IMR-90 (cell line): ENCODE measurements around the gene CDC73. TPM values are rescaled to one million over a fixed set of nuclear protein-coding genes. Genes with fewer than 3 reads are reported as not detected.

ENCODE experiments used
- ATAC-seq: fragments of 200-7000 bp; cut with Tn5 transposase; 2 replicates; pipeline ENCODE4 v1.9.1; 2020; ENCODE audit warnings: low read depth, mild to moderate bottlenecking, moderate library complexity
- BruUV-seq: library from RNA; stranded (reverse); fragments of 400-500 nt; replicated peaks from 2 replicates; lab custom pipeline; 2021; lab: Mats Ljungman, UMichigan
- CTCF ChIA-PET: fragments of 300-600 bp; formaldehyde crosslinking; extraction: SDS; loops from one replicate; lab custom pipeline; 2021; ENCODE audit warnings: antibody characterized with exemption; lab: Yijun Ruan, JAX
- POLR2A ChIA-PET: fragments of 300-600 bp; sonication (Branson Sonifier 250); formaldehyde crosslinking; loops from one replicate; lab custom pipeline; 2022; ENCODE audit warnings: antibody characterized with exemption; ENCODE audit not compliant: unreplicated experiment; lab: Charles Lee
- DNase-seq: peaks from one replicate; pipeline ENCODE4 v3.0.0; 2013
- H2AFZ ChIP-seq: replicated peaks from 2 replicates; pipeline ENCODE3; 2013; ENCODE audit warnings: low read length, mild to moderate bottlenecking; ENCODE audit not compliant: poor library complexity
- H2AK5ac ChIP-seq: 2 replicates; pipeline ENCODE4 v1.6.1; 2013; ENCODE audit warnings: low read depth, low read length, inconsistent platforms
- H2AK9ac ChIP-seq: replicated peaks from 2 replicates; pipeline ENCODE3; 2013; ENCODE audit warnings: mild to moderate bottlenecking, low read depth, low read length, moderate library complexity; ENCODE audit not compliant: poor library complexity
- H2BK120ac ChIP-seq: 2 replicates; pipeline ENCODE4 v1.6.1; 2013; ENCODE audit warnings: low read depth, low read length, inconsistent platforms
- H2BK15ac ChIP-seq: 3 replicates; pipeline ENCODE4 v1.6.1; 2013; ENCODE audit warnings: low read depth, low read length, inconsistent platforms
- H2BK20ac ChIP-seq: 2 replicates; pipeline ENCODE4 v1.6.1; 2013; ENCODE audit warnings: low read depth, mild to moderate bottlenecking, inconsistent platforms, low read length, moderate library complexity
- H2BK5ac ChIP-seq: 2 replicates; pipeline ENCODE4 v1.6.1; 2013; ENCODE audit warnings: mild to moderate bottlenecking, low read depth, low read length, inconsistent platforms; ENCODE audit not compliant: poor library complexity, severe bottlenecking
- H3K14ac ChIP-seq: replicated peaks from 2 replicates; pipeline ENCODE4 v1.6.1; 2013; ENCODE audit warnings: low read depth, low read length, inconsistent platforms
- H3K18ac ChIP-seq: 2 replicates; pipeline ENCODE4 v1.6.1; 2013; ENCODE audit warnings: low read depth, low read length, control low read depth
- H3K23ac ChIP-seq: 2 replicates; pipeline ENCODE4 v1.6.1; 2013; ENCODE audit warnings: low read depth, low read length, inconsistent platforms
- H3K27ac ChIP-seq: 2 replicates; pipeline ENCODE4 v1.5.1; 2013; ENCODE audit warnings: mild to moderate bottlenecking, control low read depth, low read length; ENCODE audit not compliant: insufficient read depth
- H3K27me3 ChIP-seq: 2 replicates; pipeline ENCODE4 v1.6.1; 2013; ENCODE audit warnings: low read length; ENCODE audit not compliant: control insufficient read depth, insufficient read depth
- H3K36me3 ChIP-seq: 2 replicates; pipeline ENCODE4 v1.6.1; 2013; ENCODE audit warnings: low read length, mixed read lengths; ENCODE audit not compliant: control insufficient read depth, insufficient read depth
- H3K4ac ChIP-seq: 2 replicates; pipeline ENCODE4 v1.6.1; 2013; ENCODE audit warnings: low read depth, low read length, inconsistent platforms
- H3K4me1 ChIP-seq: 2 replicates; pipeline ENCODE4 v1.6.1; 2013; ENCODE audit warnings: low read length, mixed read lengths; ENCODE audit not compliant: control insufficient read depth, insufficient read depth
- H3K4me2 ChIP-seq: 2 replicates; pipeline ENCODE4 v1.6.1; 2013; ENCODE audit warnings: low read depth, mild to moderate bottlenecking, control low read depth, low read length, moderate library complexity
- H3K4me3 ChIP-seq: 2 replicates; pipeline ENCODE4 v1.5.1; 2013; ENCODE audit warnings: low read depth, mild to moderate bottlenecking, control low read depth, low read length, moderate library complexity; ENCODE audit not compliant: insufficient read depth
- H3K56ac ChIP-seq: 2 replicates; pipeline ENCODE4 v1.6.1; 2013; ENCODE audit warnings: low read length, inconsistent platforms; ENCODE audit not compliant: insufficient read depth; ENCODE audit errors: extremely low read depth
- H3K79me1 ChIP-seq, 2 experiments: 2 replicates each; pipeline ENCODE4 v1.6.1; 2013; ENCODE audit warnings: low read length in 2 of 2, inconsistent platforms in 1 of 2, low read depth in 1 of 2
- H3K9ac ChIP-seq: 2 replicates; pipeline ENCODE4 v1.6.1; 2013; ENCODE audit warnings: low read depth, low read length, control low read depth
- H3K9me1 ChIP-seq: 2 replicates; pipeline ENCODE4 v1.6.1; 2013; ENCODE audit warnings: low read length, inconsistent platforms; ENCODE audit not compliant: insufficient read depth
- H3K9me3 ChIP-seq: 2 replicates; pipeline ENCODE4 v1.6.1; 2013; ENCODE audit warnings: low read length; ENCODE audit not compliant: control insufficient read depth, insufficient read depth
- H4K20me1 ChIP-seq: 2 replicates; pipeline ENCODE4 v1.6.1; 2013; ENCODE audit warnings: low read length, inconsistent platforms; ENCODE audit not compliant: insufficient read depth
- H4K5ac ChIP-seq: 2 replicates; pipeline ENCODE4 v1.6.1; 2013; ENCODE audit warnings: mild to moderate bottlenecking, low read depth, low read length, control low read depth
- H4K8ac ChIP-seq, 2 experiments: 2 replicates each; pipeline ENCODE4 v1.6.1; 2013; ENCODE audit warnings: low read depth in 2 of 2, low read length in 2 of 2, control low read depth in 1 of 2, inconsistent platforms in 1 of 2
- H4K91ac ChIP-seq: 2 replicates; pipeline ENCODE4 v1.6.1; 2013; ENCODE audit warnings: low read depth, low read length, inconsistent platforms; ENCODE audit not compliant: insufficient read depth
- BHLHE40 ChIP-seq: fragments of 150-350 bp; IDR thresholded peaks from 2 replicates; pipeline ENCODE4 v1.6.1; 2016; ENCODE audit warnings: mild to moderate bottlenecking, low read depth, low read length
- CEBPB ChIP-seq: IDR thresholded peaks from 2 replicates; pipeline ENCODE4 v1.6.1; 2012; ENCODE audit warnings: low read depth, low read length, improper control_type of control experiment
- CHD1 ChIP-seq: IDR thresholded peaks from 2 replicates; pipeline ENCODE4 v1.6.1; 2012; ENCODE audit warnings: low read depth, low read length, improper control_type of control experiment
- FOS ChIP-seq: fragments of 150-350 bp; IDR thresholded peaks from 2 replicates; pipeline ENCODE4 v1.6.1; 2016; ENCODE audit warnings: low read depth, low read length
- MAFK ChIP-seq: IDR thresholded peaks from 2 replicates; pipeline ENCODE4 v1.6.1; 2012; ENCODE audit warnings: low read depth, low read length, improper control_type of control experiment
- MAZ ChIP-seq: IDR thresholded peaks from 2 replicates; pipeline ENCODE4 v1.6.1; 2012; ENCODE audit warnings: low read depth, mild to moderate bottlenecking, low read length, improper control_type of control experiment, moderate library complexity, borderline replicate concordance
- MXI1 ChIP-seq: IDR thresholded peaks from 2 replicates; pipeline ENCODE4 v1.6.1; 2012; ENCODE audit warnings: low read depth, mild to moderate bottlenecking, low read length, moderate library complexity, borderline replicate concordance
- NFE2L2 ChIP-seq: fragments of 150-350 bp; IDR thresholded peaks from 2 replicates; pipeline ENCODE4 v1.6.1; 2016; ENCODE audit warnings: low read depth, mild to moderate bottlenecking, low read length
- POLR2A ChIP-seq: IDR thresholded peaks from 2 replicates; pipeline ENCODE4 v1.6.1; 2012; ENCODE audit warnings: mild to moderate bottlenecking, low read depth, low read length
- RCOR1 ChIP-seq: IDR thresholded peaks from 2 replicates; pipeline ENCODE4 v1.6.1; 2012; ENCODE audit warnings: mild to moderate bottlenecking, low read length, improper control_type of control experiment; ENCODE audit not compliant: insufficient replicate concordance
- RFX5 ChIP-seq: IDR thresholded peaks from 2 replicates; pipeline ENCODE4 v1.8.0; 2012; ENCODE audit warnings: low read depth, mild to moderate bottlenecking, low read length, moderate library complexity
- SMC3 ChIP-seq: fragments of 150-350 bp; IDR thresholded peaks from 2 replicates; pipeline ENCODE4 v1.6.1; 2016; ENCODE audit warnings: low read depth, mild to moderate bottlenecking, antibody characterized with exemption, low read length, moderate library complexity
- WGBS, 2 experiments: methylation state at CpG; one replicate each; pipeline versions ENCODE4 v1.1.5 to v1.1.7; 2013; ENCODE audit warnings: missing lambda C conversion rate in 2 of 2; ENCODE audit not compliant: insufficient read length in 1 of 2; ENCODE audit errors: extremely low coverage in 2 of 2; 5-methylcytosine and 5-hydroxymethylcytosine counted together
- dilution Hi-C: fragments of 300-500 bp; cut with HindIII; formaldehyde crosslinking; loops from one replicate; pipeline ENCODE4 v1.14.3; 2018; ENCODE audit warnings: low sequenced_read_pairs; ENCODE audit not compliant: unreplicated experiment
- in situ Hi-C: fragments of 300-500 bp; cut with MboI; formaldehyde crosslinking; loops from 3 replicates; pipeline ENCODE4 v1.14.3; 2019; ENCODE audit warnings: low sequenced_read_pairs, inconsistent platforms, mixed read lengths
- intact Hi-C: fragments of 100-400 bp; cut with micrococcal nuclease; formaldehyde crosslinking; loops from 2 replicates; pipeline ENCODE4 v1.10.0; 2022
- polyA plus RNA-seq, 3 experiments: library from polyadenylated mRNA; depleted of rRNA; stranded (reverse); fragments of >200 nt; gene quantifications; 2 replicates each; pipeline ENCODE4 v1.2.3, GENCODE V29; 2012; ENCODE audit warnings: low replicate concordance in 1 of 3
- total RNA-seq: library from RNA; depleted of rRNA; stranded (reverse); fragments of >200 nt; gene quantifications from 2 replicates; pipeline ENCODE4 v1.2.3, GENCODE V29; 2012
- TF ChIP-seq, protein P1 (sequence below): fragments of 150-350 bp; IDR thresholded peaks from 2 replicates; pipeline ENCODE4 v1.6.1; 2016; ENCODE audit warnings: low read depth, mild to moderate bottlenecking, low read length, moderate library complexity, borderline replicate concordance
- TF ChIP-seq, protein P2 (sequence below): conservative IDR thresholded peaks from 2 replicates; pipeline ENCODE4 v1.5.1; 2012; ENCODE audit warnings: mild to moderate bottlenecking, low read depth, low read length, improper control_type of control experiment
- TF ChIP-seq, protein P3 (sequence below): fragments of 150-350 bp; IDR thresholded peaks from 2 replicates; pipeline ENCODE4 v1.6.1; 2017; ENCODE audit warnings: mild to moderate bottlenecking, antibody characterized with exemption, low read length, low read depth

CDC73 gene
- total and polyA plus RNA-seq, 2 of the 4 experiments (the other 2 are of a cell fraction): 22.1 to 29.6 TPM

DNA sequence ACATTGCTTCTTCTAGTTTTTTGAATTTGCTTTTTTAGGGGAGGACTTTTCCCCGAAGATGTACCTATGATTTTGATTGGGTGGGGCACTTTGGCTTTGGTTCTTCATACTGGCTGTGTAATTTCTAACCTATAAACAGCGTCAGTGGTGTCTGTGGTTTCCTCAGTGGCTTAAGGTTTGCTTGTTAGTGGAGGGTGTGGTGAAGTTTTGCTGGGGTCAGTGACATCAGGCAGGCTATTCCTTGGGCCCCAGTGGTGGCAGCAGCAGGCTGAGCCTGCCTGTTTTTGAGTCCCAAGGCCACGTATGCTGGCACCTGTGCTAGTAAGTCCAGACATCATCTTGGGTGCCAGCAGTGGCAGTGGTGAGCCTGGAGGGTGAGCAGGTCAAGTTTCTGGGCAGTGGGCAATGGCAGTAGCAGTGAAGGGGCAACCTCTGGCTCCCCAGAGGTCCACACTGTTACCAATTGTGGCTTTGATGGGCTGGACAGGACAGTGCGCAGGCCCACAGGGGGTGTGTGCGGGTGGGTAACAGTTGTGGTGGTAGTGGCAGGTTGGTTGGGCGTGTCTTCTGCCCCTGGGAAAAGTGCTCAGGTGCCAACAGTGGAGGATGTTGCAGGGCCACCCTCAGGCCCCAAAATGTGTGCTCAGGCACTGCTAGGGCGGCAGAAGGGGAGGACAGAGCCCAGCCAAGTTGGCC is 119.4 kb downstream of the CDC73 start:
- no peak for ATAC-seq
- peaks cover 7% of the 10 kb centered on the region for H3K36me3 ChIP-seq
- dilution Hi-C loops: no loop called here
- TF ChIP-seq RFX5: no peak
- no peak for TF ChIP-seq MAFK
- no peak for TF ChIP-seq RCOR1
- no peak for TF ChIP-seq SMC3
- TF ChIP-seq, protein P1, sequence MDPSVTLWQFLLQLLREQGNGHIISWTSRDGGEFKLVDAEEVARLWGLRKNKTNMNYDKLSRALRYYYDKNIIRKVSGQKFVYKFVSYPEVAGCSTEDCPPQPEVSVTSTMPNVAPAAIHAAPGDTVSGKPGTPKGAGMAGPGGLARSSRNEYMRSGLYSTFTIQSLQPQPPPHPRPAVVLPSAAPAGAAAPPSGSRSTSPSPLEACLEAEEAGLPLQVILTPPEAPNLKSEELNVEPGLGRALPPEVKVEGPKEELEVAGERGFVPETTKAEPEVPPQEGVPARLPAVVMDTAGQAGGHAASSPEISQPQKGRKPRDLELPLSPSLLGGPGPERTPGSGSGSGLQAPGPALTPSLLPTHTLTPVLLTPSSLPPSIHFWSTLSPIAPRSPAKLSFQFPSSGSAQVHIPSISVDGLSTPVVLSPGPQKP: no peak
- TF ChIP-seq, protein P2, sequence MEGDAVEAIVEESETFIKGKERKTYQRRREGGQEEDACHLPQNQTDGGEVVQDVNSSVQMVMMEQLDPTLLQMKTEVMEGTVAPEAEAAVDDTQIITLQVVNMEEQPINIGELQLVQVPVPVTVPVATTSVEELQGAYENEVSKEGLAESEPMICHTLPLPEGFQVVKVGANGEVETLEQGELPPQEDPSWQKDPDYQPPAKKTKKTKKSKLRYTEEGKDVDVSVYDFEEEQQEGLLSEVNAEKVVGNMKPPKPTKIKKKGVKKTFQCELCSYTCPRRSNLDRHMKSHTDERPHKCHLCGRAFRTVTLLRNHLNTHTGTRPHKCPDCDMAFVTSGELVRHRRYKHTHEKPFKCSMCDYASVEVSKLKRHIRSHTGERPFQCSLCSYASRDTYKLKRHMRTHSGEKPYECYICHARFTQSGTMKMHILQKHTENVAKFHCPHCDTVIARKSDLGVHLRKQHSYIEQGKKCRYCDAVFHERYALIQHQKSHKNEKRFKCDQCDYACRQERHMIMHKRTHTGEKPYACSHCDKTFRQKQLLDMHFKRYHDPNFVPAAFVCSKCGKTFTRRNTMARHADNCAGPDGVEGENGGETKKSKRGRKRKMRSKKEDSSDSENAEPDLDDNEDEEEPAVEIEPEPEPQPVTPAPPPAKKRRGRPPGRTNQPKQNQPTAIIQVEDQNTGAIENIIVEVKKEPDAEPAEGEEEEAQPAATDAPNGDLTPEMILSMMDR: no peak
- no peak for TF ChIP-seq MAZ
- TF ChIP-seq POLR2A: no peak
- no peak for TF ChIP-seq BHLHE40
- TF ChIP-seq FOS: no peak
- no peak for TF ChIP-seq NFE2L2
- TF ChIP-seq CHD1: no peak
- no peak for TF ChIP-seq MXI1
- TF ChIP-seq CEBPB: no peak
- TF ChIP-seq, protein P3, sequence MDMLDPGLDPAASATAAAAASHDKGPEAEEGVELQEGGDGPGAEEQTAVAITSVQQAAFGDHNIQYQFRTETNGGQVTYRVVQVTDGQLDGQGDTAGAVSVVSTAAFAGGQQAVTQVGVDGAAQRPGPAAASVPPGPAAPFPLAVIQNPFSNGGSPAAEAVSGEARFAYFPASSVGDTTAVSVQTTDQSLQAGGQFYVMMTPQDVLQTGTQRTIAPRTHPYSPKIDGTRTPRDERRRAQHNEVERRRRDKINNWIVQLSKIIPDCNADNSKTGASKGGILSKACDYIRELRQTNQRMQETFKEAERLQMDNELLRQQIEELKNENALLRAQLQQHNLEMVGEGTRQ: no peak

More for the DNA sequence above, 119.4 kb downstream of the CDC73 start:
- no TSS peak for BruUV-seq
- ChIA-PET POLR2A (interaction anchor here (0.6 kb wide), 1 partner anchor 42 kb away, joined by 3 read pairs; no protein-coding TSS in a partner anchor), CTCF (interaction anchor here (0.7 kb wide), 1 partner anchor 12 kb away, joined by 3 read pairs; no protein-coding TSS in a partner anchor)
- Histone ChIP-seq H3K79me1 (peaks cover 11 to 14% of the 10 kb centered on the region in 2 experiments), H2BK5ac (no peak overlapping the region), H2BK20ac (no peak overlapping the region), H4K91ac (no peak overlapping the region), H4K20me1 (no peaks in the 10 kb centered on the region), H3K9me1 (peaks cover 4% of the 10 kb centered on the region; the same call in 1 of the 2 replicates), H3K27ac (no peak overlapping the region), H3K4ac (no peak overlapping the region), H3K56ac (no peak overlapping the region), H3K4me3 (no peak overlapping the region), H2BK15ac (no peak overlapping the region), H4K5ac (no peak overlapping the region), H2AFZ (no peak overlapping the region), H2AK9ac (peak overlapping the region; percentile 35), H4K8ac (no peak overlapping the region), H3K9me3 (no peaks in the 10 kb centered on the region), H3K23ac (no peak overlapping the region), H2AK5ac (no peak overlapping the region; the same call in 1 of the 2 replicates), H3K4me2 (no peak overlapping the region), H3K9ac (no peak overlapping the region), H3K14ac (no peak overlapping the region), H3K18ac (no peak overlapping the region), H3K4me1 (no peaks in the 10 kb centered on the region), H3K27me3 (no peaks in the 10 kb centered on the region), H2BK120ac (no peak overlapping the region)
- WGBS, 2 experiments: 100% methylated on average over 1 of the region's 7 CpGs; no CpG with 5 or more reads in 1 of the 2 experiments
- intact Hi-C loops (no loop called here), in situ Hi-C loops (no loop called here)
- no peak for DNase-seq
